MM.1S (cell line): Measurements from ENCODE around the gene PON1.

Source experiments
- DNase-seq: peaks from one replicate; pipeline ENCODE4 v3.0.0-alpha.2; 2015
- H2AFZ ChIP-seq: fragments of 300-600 bp; sonication (generic); 2 replicates; pipeline ENCODE4 v1.6.0; 2016; ENCODE audit warnings: antibody characterized with exemption, low read length
- H3F3A ChIP-seq: fragments of 300-600 bp; sonication (generic); 2 replicates; pipeline ENCODE4 v1.6.1; 2016; ENCODE audit warnings: mild to moderate bottlenecking, antibody characterized with exemption, low read length, moderate library complexity, mixed read lengths; ENCODE audit not compliant: insufficient read depth
- H3K27ac ChIP-seq: fragments of 300-600 bp; sonication (generic); 2 replicates; pipeline ENCODE4 v1.5.1; 2016; ENCODE audit warnings: mild to moderate bottlenecking, low read length
- H3K27me3 ChIP-seq: fragments of 300-600 bp; sonication (generic); replicated peaks from 2 replicates; pipeline ENCODE4 v1.6.0; 2016; ENCODE audit warnings: low read length; ENCODE audit not compliant: insufficient read depth
- H3K36me3 ChIP-seq: fragments of 300-600 bp; sonication (generic); replicated peaks from 2 replicates; pipeline ENCODE4 v1.6.1; 2016; ENCODE audit warnings: mild to moderate bottlenecking, low read length, mixed read lengths; ENCODE audit not compliant: insufficient read depth
- H3K4me1 ChIP-seq: fragments of 300-600 bp; sonication (generic); 2 replicates; pipeline ENCODE4 v1.6.1; 2016; ENCODE audit warnings: low read length, mixed read lengths
- H3K4me2 ChIP-seq: fragments of 300-600 bp; sonication (generic); 2 replicates; pipeline ENCODE4 v1.6.0; 2016; ENCODE audit warnings: low read depth, low read length
- H3K4me3 ChIP-seq: fragments of 300-600 bp; sonication (generic); 2 replicates; pipeline ENCODE4 v1.5.1; 2016; ENCODE audit warnings: low read length, mixed read lengths
- H3K79me2 ChIP-seq: fragments of 300-600 bp; sonication (generic); 2 replicates; pipeline ENCODE4 v1.6.1; 2016; ENCODE audit warnings: mixed run types, low read length, mixed read lengths
- H3K9ac ChIP-seq: fragments of 300-600 bp; sonication (generic); 2 replicates; pipeline ENCODE4 v1.6.1; 2016; ENCODE audit warnings: low read length, mixed read lengths
- H3K9me2 ChIP-seq: fragments of 300-600 bp; sonication (generic); replicated peaks from 2 replicates; pipeline ENCODE4 v1.6.1; 2016; ENCODE audit warnings: mild to moderate bottlenecking, low read length, mixed read lengths; ENCODE audit not compliant: insufficient read depth
- H3K9me3 ChIP-seq: fragments of 300-600 bp; sonication (generic); replicated peaks from 2 replicates; pipeline ENCODE4 v1.6.1; 2016; ENCODE audit warnings: mild to moderate bottlenecking, low read length, mixed read lengths; ENCODE audit not compliant: insufficient read depth
- H4K20me1 ChIP-seq: fragments of 300-600 bp; sonication (generic); 2 replicates; pipeline ENCODE4 v1.6.1; 2016; ENCODE audit warnings: mild to moderate bottlenecking, low read length, moderate library complexity, mixed read lengths; ENCODE audit not compliant: insufficient read depth
- EZH2 ChIP-seq: fragments of 300-600 bp; sonication (generic); optimal IDR thresholded peaks from 2 replicates; pipeline ENCODE3; 2017; ENCODE audit warnings: low read depth, mild to moderate bottlenecking, antibody characterized with exemption, low read length, mixed read lengths
- EZH2phosphoT487 ChIP-seq: fragments of 300-600 bp; sonication (generic); IDR thresholded peaks from 2 replicates; pipeline ENCODE4 v1.6.1; 2018; ENCODE audit warnings: antibody characterized with exemption, low read length
- TF ChIP-seq, protein P1 (sequence below): fragments of 300-600 bp; sonication (generic); IDR thresholded peaks from 2 replicates; pipeline ENCODE4 v1.5.1; 2016; ENCODE audit warnings: antibody characterized with exemption, low read length, mixed read lengths

The PON1 gene

DNA sequence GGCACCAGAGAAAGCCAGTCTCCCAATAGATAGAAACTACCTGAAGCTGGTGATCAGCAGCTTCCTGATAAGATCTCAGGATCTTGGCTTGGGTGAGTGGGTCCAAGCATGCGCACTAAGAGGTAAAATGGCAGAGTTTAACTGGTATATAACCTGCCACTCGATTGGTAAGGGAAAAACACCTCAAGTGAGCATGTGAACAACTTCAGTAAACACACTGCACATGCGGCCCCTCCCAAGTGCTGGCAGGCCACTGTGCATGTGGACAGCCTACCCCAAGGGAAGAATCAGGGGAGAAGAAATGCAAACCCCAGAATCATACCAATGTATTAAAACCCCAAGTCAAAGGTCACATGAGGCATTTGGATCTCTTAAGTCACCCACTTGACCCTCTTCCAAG lies 17.7 kb upstream of the PON1 start:
- TF ChIP-seq, protein P1, sequence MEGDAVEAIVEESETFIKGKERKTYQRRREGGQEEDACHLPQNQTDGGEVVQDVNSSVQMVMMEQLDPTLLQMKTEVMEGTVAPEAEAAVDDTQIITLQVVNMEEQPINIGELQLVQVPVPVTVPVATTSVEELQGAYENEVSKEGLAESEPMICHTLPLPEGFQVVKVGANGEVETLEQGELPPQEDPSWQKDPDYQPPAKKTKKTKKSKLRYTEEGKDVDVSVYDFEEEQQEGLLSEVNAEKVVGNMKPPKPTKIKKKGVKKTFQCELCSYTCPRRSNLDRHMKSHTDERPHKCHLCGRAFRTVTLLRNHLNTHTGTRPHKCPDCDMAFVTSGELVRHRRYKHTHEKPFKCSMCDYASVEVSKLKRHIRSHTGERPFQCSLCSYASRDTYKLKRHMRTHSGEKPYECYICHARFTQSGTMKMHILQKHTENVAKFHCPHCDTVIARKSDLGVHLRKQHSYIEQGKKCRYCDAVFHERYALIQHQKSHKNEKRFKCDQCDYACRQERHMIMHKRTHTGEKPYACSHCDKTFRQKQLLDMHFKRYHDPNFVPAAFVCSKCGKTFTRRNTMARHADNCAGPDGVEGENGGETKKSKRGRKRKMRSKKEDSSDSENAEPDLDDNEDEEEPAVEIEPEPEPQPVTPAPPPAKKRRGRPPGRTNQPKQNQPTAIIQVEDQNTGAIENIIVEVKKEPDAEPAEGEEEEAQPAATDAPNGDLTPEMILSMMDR, result no peak
- TF ChIP-seq EZH2 (no peak), EZH2phosphoT487 (no peak)
- Histone ChIP-seq H3K27me3 (no peaks in the 10 kb centered on the region), H3K4me1 (no peaks in the 10 kb centered on the region), H3K4me2 (no peak overlapping the region), H3K9ac (no peak overlapping the region), H3K27ac (no peak overlapping the region), H4K20me1 (no peaks in the 10 kb centered on the region), H3K9me3 (no peaks in the 10 kb centered on the region), H3F3A (no peaks in the 10 kb centered on the region), H3K36me3 (no peaks in the 10 kb centered on the region), H3K4me3 (no peak overlapping the region), H3K79me2 (no peaks in the 10 kb centered on the region), H3K9me2 (no peaks in the 10 kb centered on the region), H2AFZ (no peak overlapping the region)
- DNase-seq, result no peak

DNA sequence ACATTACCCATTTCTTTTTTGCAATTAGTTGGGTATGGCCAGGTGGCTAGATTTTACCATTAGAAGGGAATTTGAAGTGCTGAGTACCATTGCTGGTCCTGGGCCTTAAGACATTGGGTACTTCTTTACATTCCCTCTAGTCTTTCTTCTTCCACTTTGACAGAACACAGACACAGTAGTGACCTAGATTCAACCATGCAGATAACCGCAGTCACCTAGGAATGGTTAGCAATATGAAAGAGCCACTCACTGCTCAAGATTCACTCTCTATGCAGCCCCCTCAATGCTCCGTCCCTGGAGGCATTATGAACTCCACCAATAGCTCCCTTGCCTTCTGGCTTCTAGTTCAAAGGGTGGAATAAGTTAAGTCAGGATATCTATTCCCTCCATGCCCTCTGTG lies 16.2 kb upstream of the PON1 start:
- no peaks in the 10 kb centered on the region for H3K9me3 ChIP-seq
- TF ChIP-seq, protein P1, result no peak
- TF ChIP-seq EZH2phosphoT487 (no peak), EZH2 (no peak)
- no peaks in the 10 kb centered on the region for H3K27me3 ChIP-seq
- H3K36me3 ChIP-seq, result no peaks in the 10 kb centered on the region
- no peak overlapping the region for H3K4me2 ChIP-seq
- H3K4me3 ChIP-seq, result no peak overlapping the region
- no peaks in the 10 kb centered on the region for H3K9me2 ChIP-seq
- no peaks in the 10 kb centered on the region for H3K4me1 ChIP-seq
- H3K27ac ChIP-seq, result no peak overlapping the region
- DNase-seq, result no peak
- no peaks in the 10 kb centered on the region for H3F3A ChIP-seq
- no peaks in the 10 kb centered on the region for H3K79me2 ChIP-seq
- H2AFZ ChIP-seq, result no peak overlapping the region
- H3K9ac ChIP-seq, result no peak overlapping the region
- H4K20me1 ChIP-seq, result no peaks in the 10 kb centered on the region

DNA sequence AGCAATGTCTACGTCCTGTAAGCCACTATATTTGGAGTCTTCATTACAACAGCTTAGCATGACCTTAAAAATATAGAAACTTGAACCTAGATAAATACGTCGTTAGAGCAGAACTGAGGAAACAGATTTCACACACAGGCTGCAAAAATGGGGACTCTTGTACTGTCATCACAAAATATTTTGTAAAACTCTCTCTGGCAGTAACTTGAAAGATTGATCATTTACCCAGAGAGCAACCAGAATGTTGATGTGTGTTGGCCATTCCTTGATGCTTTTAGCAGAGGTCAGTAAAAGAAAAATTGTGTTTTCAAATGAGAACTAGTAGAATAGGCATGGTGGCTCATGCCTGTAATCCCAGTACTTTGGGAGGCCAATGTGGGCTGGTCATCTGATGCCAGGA lies 14.5 kb upstream of the PON1 start:
- Histone ChIP-seq H2AFZ (no peak overlapping the region), H3K27me3 (no peaks in the 10 kb centered on the region), H3K9me3 (no peaks in the 10 kb centered on the region), H3K9me2 (no peaks in the 10 kb centered on the region), H3K27ac (no peak overlapping the region), H3F3A (no peaks in the 10 kb centered on the region), H3K79me2 (no peaks in the 10 kb centered on the region), H3K4me1 (no peaks in the 10 kb centered on the region), H4K20me1 (no peaks in the 10 kb centered on the region), H3K36me3 (no peaks in the 10 kb centered on the region), H3K9ac (no peak overlapping the region), H3K4me2 (no peak overlapping the region), H3K4me3 (no peak overlapping the region)
- TF ChIP-seq EZH2phosphoT487 (no peak), EZH2 (no peak)
- TF ChIP-seq, protein P1, result no peak
- no peak for DNase-seq
